ENCODE results near the gene RPL7A.

Gene RPL7A

DNA sequence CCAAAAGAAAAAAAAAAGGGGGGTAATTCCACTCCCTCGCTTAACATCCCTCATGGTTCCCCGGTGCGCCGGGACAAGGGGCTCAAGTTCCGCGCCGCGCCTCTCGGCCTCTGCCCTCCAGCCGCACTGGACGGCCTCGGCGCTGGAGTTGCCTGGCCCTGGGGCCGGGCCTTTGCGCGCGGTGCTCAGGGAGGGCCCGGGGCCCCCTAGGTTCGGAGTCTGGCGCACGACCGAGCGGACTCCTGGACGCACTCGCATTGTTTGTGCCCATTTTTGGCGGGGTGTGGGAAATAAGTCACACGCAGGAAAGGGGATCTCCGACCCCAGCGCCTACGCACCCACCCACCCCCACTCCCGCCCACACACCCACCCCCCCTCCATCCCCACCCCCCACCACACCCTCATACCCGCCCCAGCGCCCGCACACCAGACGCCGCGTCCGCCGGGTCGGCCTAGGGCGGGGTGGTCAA, 468 bp upstream of the RPL7A start:
- DNase-seq (ENCODE audit: low read depth, low spot score): peak; percentile 51

DNA sequence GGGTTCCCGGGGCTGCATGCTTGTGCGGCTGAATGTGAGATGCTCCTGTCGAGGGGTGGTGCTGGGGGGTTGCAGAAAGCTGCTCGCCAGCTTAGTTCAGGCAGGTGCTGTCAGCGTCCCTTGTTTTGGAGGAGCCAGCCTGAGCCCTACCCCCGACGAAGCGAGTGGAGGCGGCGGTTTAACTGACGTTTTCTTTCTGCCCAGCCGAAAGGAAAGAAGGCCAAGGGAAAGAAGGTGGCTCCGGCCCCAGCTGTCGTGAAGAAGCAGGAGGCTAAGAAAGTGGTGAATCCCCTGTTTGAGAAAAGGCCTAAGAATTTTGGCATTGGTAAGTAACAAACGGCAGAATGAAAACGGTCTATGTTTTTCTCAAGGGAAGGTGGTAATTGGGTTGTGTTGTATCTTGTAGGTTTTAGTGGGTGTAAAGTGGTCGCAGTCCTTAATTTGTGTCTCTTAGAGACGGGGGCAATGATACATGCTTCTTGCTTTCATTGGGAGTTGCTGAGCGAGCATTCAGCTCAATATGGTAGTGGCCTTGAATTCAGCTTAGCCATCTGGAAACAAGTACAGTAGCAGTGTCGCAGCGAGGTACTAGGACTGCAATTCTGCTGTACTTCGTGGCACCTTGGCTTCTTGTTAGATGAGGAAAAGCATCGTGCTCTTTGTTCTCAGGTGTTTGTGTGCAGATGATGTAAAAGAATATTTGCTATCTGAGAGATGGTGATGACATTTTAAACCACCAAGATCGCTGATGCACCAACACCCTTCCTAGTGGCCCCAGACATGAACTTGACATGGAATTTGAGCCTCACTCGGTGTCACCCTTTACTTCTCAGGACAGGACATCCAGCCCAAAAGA, 928 bp downstream of the RPL7A start:
- no peak for DNase-seq (ENCODE audit: low read depth, low spot score)

DNA sequence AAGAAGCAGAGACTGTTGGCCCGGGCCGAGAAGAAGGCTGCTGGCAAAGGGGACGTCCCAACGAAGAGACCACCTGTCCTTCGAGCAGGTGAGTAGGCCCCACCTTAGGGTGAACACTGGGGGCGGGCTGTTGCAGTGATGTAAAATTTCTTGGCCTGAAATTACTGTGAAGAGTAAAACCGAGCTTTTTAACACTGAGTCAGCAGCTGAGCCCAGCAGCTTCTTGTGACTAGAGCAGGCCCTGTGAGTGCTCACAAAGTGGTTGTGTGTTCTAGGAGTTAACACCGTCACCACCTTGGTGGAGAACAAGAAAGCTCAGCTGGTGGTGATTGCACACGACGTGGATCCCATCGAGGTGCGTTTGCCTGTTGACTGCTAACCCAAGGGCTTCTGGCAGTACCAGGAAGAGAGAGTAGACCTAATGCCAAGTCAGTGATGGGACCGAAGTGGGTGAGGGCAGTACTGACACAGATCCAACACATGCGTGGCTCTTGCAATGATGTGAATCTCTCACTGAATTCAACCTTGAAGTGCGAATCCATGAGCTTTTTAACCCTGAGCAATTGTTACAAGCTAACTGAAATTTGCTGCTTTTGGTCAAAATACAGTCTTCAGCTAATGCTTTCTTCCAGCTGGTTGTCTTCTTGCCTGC, 2.1 kb downstream of the RPL7A start:
- no peak for DNase-seq (ENCODE audit: low read depth, low spot score)

DNA sequence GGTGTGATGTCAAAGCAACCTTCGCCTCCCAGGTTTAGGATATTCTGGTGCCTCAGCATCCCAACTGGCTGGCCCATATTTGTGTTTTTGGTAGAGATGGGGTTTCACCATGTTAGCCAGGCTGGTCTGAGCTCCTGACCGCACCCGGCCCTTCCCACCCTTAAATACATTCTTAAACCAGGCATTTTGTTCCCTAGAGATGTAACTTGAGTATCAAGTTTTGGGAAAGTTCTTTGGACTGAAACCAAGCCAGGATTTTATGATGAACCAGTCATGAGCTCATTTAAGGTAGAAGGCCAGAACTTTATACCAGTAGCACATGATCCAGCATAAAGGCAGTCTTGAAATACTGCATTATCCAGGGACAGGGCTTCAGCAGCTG, 3.5 kb downstream of the RPL7A start:
- DNase-seq (ENCODE audit: low read depth, low spot score): no peak

DNA sequence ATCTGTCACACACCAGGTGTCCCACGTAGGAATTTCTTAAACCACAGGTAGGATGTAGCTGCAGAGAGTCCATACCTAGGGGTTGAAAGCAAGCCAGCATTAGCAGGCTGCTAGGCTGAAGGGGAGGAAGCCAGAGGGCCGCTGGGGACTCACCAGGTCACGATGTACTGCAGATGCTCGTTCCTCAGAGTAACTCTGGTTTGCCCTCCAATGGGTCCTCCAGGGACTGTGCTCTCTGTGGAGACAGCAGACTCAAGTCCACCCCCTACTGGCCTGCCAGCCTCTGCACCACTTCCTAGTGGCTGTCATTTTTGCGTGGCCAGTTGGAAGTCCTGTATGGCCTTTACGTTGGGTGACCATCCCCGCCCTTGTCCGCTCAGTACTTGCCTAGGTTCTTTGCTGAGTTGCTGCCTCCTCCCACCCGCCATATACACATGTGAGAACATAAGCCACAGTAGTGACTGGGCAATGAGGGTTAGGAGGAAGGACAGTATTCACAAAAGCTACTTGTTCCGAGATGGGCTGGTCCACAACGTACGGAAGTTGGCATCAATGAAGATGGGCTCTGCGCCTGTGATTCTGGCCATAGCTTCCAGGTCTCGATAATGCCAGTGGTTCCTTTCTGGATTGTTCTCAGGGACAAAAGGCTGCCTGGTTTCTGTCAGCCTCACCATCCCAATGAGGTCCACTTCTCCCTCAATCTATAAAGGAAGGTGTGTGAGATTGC, 4.1 kb downstream of the RPL7A start:
- peak; percentile 87 for DNase-seq (ENCODE audit: low read depth, low spot score)

DNA sequence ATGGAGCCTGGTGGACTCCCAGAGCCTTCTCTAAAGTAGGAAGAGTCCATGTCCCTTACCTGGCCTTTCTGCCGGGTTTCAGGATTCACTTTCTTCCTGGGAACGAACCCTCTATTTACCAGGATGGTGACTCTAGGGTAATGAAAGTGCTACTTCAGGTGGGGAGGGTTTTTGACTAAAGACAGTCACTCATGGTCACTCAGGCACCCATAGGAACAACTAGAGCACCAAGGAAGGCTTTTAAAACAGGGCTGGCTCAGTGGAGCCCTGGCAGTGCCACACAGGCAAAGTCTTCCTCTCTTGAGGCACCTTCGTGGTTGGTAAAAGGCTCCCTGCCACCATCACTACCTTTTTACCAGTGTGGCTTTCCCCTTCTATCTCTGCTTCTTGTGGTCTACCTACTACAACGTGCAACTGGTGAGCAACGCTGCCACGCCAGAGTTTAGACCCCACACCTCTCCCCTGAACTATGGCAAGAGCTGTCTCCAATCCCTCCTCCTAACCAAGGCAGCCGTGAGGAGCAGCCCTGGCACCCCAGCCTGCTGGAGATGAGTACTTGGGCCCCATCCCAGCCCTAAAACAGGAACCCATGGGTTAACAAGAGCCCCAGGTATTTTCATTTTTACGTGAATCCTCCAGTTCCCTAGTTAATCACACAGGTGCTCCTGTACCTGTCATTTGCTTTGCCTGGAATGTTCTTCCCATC, 4.8 kb downstream of the RPL7A start:
- no peak for DNase-seq (ENCODE audit: low read depth, low spot score)

DNA sequence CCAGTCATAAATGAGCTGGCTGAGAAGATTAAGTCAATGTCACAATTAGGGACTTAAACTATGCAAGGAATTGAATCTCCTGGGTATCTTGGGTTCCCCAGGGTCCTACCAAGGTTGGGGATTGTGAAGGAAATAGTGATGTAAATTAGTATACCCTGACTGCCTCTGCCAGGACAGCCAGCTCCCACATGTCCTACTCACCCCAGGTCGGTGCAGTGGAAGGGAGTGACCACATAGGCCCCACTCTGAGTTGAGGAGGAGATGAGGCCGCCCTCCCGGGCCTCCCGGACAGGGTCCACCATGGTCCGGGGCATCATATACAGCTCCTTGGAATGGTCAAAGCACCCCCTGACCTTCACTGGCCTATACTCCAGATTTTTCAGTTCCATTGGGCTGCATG, 5.5 kb downstream of the RPL7A start:
- no peak for DNase-seq (ENCODE audit: low read depth, low spot score)

DNA sequence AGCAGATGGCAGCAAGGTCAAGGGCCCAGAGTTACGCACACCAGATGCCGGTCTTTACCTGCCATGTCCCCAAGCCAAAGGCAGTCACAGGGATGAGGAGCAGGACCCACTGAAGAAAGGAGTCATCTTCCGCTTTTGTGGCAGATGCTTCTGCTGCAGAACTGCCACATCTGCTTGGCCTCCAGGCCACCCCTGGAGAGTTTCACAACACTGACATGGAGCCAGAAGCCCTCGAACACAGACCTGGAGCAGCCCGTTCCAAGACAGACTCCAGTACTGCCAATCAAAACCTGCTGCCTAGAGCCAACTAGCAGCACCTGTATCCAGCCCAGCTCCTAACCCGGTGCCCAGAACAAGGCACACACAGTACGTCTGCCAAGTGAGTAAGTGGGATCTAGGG, 6.7 kb downstream of the RPL7A start:
- DNase-seq (ENCODE audit: low read depth, low spot score): peak; percentile 19

DNA sequence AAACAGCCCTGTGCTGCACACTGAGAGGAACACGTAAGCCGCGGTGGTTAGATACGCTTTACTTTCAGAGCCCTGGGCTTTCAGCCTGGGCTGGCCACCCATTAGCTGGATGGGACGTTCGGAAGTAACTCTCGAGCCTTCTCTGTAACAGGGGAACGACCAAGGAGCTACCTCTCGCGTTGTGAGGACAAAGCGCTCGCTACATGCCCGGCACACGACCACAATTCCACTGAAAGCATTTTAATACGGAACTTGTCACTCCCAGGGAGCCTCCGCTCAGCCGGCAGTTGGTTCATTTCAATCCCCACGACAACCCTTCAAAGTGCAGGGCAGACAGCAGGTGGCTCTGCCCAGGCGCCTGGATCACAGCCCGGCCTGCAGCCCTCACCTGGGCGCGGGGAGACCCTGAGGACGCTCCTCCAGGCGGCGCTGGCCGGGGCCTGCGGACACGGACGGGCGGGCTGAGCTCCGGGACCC, 7.9 kb downstream of the RPL7A start:
- peak; percentile 35 for DNase-seq (ENCODE audit: low read depth, low spot score)

DNA sequence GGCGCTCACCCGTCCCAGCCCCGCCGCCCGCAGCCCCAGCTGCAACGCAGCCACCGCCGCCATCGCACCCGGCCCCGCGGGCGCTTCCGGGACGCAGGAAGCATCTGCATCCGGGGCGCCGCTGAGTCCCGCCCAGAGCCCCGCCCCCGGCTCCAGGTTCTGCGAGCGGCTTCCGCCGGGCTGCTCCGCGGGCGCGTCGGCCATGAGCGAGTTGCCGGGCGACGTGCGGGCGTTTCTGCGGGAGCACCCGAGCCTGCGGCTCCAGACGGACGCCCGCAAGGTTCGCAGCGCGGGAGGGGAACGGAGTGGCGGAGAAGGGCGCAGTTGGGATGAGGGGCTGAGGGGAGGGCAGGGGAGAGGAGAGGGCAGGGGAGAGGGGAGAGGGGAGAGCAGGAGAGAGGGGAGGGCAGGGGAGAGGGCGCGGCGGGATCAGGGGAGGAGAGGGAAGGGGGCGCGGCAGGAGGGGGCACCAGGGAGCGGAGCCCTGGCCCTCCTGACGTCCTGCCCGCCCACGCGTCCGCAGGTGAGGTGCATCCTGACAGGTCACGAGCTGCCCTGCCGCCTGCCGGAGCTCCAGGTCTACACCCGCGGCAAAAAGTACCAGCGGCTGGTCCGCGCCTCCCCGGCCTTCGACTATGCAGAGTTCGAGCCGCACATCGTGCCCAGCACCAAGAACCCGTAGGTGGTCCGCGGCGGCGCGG, 8.5 kb downstream of the RPL7A start, which contains the start of the genes SURF1 and SURF2:
SURF1 (minus strand) TSS at position 97 of the 701 bp plus-strand sequence; CDS start at position 63, 34 bp downstream.
SURF2 (plus strand) TSS at position 160 of the 701 bp plus-strand sequence; CDS start at position 203, 43 bp downstream.
- DNase-seq (ENCODE audit: low read depth, low spot score): peak; percentile 80

DNA sequence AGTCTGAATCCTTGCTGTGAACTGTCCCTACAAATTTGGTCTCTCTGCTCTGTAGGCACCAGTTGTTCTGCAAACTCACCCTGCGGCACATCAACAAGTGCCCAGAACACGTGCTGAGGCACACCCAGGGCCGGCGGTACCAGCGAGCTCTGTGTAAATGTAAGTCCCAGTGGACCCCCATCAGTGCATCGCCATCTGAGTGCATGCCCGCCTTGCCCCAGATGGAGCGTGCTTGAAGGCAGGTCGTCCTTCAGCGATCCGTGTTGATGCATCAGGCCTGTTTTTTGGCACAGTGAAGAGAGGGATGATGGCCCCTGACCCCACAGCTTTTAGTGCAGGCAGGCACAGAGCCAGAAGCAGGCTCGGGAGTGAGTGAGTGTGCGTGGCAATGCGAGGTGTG, 9.6 kb downstream of the RPL7A start:
- no peak for DNase-seq (ENCODE audit: low read depth, low spot score)

DNA sequence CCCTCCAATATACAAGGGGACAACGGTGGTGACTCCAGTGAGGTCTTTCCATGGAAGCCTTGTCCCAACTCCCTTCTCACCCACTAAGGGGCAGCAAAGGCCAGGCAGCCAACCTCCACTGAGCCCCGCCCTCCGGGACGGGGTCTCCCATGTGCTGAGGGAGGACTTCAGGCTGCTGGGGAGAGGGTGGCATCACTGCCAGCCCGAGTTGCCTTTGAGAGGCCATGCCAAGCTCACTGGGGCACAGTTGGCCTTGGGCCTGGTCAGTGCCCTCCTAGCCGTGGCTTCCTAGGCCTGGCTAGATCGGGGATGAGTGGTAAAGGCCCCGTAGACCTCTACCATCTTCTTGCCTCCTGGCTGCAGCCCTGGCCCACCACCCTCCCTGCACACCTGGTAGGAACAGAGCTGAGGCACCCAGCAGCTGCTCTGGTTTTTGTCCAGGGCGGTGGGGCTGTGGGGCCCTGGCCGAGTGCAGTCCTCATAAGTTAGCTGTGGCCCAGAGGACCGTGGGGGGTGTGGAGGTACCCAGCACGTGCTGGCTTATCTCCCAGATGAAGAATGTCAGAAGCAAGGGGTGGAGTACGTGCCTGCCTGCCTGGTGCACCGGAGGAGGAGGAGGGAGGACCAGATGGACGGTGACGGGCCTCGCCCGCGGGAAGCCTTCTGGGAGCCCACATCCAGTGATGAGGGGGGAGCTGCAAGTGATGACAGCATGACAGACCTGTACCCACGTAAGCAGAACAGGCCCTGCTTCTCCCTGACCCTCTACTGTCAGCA, 11.6 kb downstream of the RPL7A start:
- peak; percentile 64 for DNase-seq (ENCODE audit: low read depth, low spot score)

DNA sequence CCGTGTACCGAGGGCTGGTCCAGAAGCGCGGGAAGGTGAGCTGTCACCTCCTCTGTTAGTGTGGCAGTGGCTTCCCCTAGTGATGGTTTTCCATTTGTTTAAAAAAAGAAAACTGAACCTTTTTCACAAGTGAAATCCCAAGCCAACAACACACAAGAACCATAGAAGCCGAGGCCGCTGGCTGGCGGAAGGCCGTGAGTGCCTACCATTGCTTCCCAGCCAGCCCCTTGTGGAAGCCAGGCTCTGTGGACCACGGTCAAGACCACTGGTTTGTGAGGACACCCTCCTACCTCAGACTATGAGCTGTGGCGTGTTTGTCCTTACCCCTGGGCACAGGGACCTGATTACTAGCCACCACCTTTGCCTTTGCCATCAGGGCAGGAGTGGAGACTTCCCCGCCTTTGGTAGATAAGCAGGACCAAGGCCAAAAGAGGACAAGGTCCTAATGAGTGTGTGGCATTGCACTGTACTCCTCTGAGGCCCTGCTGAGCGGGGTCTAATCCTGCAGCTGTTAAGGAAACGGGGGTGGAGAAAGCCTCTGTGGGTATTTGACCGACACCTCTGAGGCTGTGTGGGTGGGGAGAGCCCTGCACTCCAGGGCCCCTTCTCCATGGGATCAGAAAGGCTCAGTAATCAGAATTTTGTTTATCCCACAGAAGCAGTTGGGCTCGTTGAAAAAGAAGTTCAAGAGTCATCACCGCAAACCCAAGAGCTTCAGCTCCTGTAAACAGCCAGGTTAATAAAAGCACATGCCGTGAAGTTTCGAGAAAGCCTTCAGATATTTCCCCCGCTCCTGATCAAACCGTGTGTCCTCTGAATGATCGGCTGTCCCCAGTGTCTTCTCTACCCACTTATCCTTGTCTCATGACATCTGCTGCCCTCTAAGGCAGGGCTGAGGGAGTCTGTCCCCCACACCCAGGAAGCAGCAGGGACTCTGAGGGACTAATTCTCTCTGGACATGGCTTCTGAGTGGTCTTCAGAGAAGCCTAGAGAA, 12.7 kb downstream of the RPL7A start:
- no peak for DNase-seq (ENCODE audit: low read depth, low spot score)

DNA sequence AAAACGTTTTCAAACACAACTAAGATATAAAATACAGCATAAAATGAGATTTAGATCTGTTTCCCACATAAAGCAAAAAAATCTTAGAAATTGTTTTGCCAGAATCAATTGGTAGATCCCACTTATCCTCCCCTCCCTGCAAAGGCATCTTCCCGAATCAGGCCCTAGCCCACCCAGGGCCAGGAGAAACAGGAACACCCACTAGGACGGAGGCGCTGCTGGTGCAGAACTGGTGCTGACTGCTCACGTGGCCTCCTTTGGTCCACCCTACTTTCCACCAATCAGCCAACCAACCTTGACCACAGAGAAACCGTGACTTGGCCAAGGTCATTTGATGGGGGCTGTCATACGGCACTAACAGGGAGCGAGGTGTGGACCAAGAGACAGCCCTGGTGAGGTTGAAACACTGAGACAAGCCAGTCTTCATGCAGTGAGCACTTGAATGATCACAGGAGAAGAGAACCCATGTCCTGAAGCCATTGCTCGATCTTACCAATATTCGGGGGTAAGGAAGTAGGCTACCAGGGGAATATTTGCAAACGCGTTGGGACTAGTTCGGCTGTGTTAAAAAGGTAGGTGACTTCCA, 13.6 kb downstream of the RPL7A start:
- DNase-seq (ENCODE audit: low read depth, low spot score): no peak

DNA sequence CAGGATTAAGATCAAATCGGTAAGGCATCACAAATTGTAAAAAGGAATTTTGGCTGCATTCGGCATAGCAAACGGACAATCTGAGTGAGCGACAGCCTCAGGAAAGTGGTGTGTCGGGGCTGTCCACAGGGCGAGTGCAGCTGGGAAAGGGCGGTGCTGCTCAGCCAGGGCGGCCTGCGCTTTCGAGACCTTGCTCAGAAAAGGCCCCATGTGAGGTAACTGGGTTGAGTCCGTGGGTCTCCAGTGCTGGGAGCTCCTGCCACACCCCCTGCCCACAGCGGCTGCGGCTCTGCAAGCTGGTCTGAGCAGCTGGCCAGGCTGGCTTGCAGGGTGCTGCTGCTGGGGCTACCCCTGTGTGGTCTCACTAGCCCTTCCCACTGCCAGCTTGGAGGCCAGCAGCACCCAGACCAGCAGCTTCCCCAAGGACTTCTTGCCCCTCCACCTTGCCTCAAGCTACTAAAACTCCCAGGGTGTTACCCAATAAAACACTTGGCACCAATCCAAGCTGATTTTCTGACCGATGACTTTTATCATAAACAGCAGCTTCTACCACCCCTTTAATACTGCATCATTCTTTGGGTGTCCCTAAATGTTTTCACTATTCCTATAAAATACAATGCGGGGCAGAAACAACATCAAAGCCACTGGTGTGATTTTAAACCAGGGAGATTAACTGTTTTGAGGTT, 14.5 kb downstream of the RPL7A start:
- DNase-seq (ENCODE audit: low read depth, low spot score): no peak

DNA sequence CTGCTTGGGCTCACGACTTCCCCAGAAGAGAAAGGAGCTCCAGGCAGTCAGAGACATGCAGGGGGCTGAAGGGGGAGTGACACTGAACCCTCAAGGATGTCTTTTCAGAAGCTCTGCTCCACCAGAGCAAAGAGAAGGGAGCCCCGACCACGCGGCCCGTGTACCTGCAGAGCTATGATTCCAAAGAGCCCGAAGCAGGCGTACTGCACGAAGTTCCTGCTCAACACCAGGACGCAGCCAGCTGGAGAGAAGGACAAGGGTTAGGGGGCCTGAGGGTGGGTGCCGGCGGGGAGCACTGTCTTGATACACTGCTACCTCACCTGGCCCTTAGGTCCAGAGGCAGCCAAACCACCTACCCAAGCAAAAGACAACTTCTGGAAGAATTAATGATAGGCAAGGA, 18.4 kb downstream of the RPL7A start:
- no peak for DNase-seq (ENCODE audit: low read depth, low spot score)

DNA sequence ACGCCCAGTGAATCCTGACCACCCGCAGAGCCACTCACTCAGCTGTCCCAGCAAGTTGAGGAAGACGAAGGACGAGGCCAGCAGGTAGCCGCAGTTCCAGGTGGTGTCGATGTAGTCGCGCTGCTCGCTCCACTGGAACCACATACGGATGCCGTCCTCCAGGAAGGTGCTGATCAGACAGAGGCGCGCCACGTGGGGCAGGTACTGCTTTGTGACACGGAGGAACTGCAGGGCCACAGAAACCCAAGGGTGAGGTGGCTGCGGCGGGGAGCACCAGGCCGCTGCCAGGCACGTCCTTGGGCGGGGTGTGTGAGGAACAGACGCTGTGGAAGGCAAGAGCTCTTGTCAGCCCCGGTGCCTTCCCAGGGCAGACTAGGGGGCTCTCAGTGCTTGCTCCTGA, 19.2 kb downstream of the RPL7A start:
- DNase-seq (ENCODE audit: low read depth, low spot score): no peak

DNA sequence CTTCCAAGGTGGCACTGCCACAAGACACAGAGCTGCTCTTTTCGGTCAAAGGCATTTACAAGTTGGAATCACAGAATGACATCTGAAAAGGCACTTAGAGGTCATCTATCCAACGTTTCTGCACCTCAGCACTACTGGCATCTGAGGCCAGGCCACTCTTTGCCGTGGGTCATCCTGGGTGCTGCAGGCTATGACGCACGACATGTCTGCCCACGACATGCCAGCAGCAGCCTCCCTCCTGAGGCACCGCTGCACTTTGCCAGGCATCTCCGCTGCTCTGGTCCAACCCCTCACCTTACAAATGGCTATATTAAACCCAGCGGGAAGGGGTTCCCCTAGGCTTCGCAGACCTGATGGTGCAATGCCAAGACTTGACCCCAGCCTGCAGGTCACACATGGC, 19.8 kb downstream of the RPL7A start:
- no peak for DNase-seq (ENCODE audit: low read depth, low spot score)

Data from ELF-1 (cell line).